MM.1S (cell line): ENCODE results near the gene SSX4.
"Not testable (repeated sequence)": the region's sequence is repeated elsewhere in the genome, so short reads cannot be mapped to it uniquely, and the experiment has no call there.

Source experiments
- DNase-seq: peaks from one replicate; pipeline ENCODE4 v3.0.0-alpha.2; 2015
- H2AFZ ChIP-seq: fragments of 300-600 bp; sonication (generic); 2 replicates; pipeline ENCODE4 v1.6.0; 2016; ENCODE audit warnings: antibody characterized with exemption, low read length
- H3F3A ChIP-seq: fragments of 300-600 bp; sonication (generic); 2 replicates; pipeline ENCODE4 v1.6.1; 2016; ENCODE audit warnings: mild to moderate bottlenecking, antibody characterized with exemption, low read length, moderate library complexity, mixed read lengths; ENCODE audit not compliant: insufficient read depth
- H3K27ac ChIP-seq: fragments of 300-600 bp; sonication (generic); 2 replicates; pipeline ENCODE4 v1.5.1; 2016; ENCODE audit warnings: mild to moderate bottlenecking, low read length
- H3K27me3 ChIP-seq: fragments of 300-600 bp; sonication (generic); replicated peaks from 2 replicates; pipeline ENCODE4 v1.6.0; 2016; ENCODE audit warnings: low read length; ENCODE audit not compliant: insufficient read depth
- H3K36me3 ChIP-seq: fragments of 300-600 bp; sonication (generic); replicated peaks from 2 replicates; pipeline ENCODE4 v1.6.1; 2016; ENCODE audit warnings: mild to moderate bottlenecking, low read length, mixed read lengths; ENCODE audit not compliant: insufficient read depth
- H3K4me1 ChIP-seq: fragments of 300-600 bp; sonication (generic); 2 replicates; pipeline ENCODE4 v1.6.1; 2016; ENCODE audit warnings: low read length, mixed read lengths
- H3K4me2 ChIP-seq: fragments of 300-600 bp; sonication (generic); 2 replicates; pipeline ENCODE4 v1.6.0; 2016; ENCODE audit warnings: low read depth, low read length
- H3K4me3 ChIP-seq: fragments of 300-600 bp; sonication (generic); 2 replicates; pipeline ENCODE4 v1.5.1; 2016; ENCODE audit warnings: low read length, mixed read lengths
- H3K79me2 ChIP-seq: fragments of 300-600 bp; sonication (generic); 2 replicates; pipeline ENCODE4 v1.6.1; 2016; ENCODE audit warnings: mixed run types, low read length, mixed read lengths
- H3K9ac ChIP-seq: fragments of 300-600 bp; sonication (generic); 2 replicates; pipeline ENCODE4 v1.6.1; 2016; ENCODE audit warnings: low read length, mixed read lengths
- H3K9me2 ChIP-seq: fragments of 300-600 bp; sonication (generic); replicated peaks from 2 replicates; pipeline ENCODE4 v1.6.1; 2016; ENCODE audit warnings: mild to moderate bottlenecking, low read length, mixed read lengths; ENCODE audit not compliant: insufficient read depth
- H3K9me3 ChIP-seq: fragments of 300-600 bp; sonication (generic); replicated peaks from 2 replicates; pipeline ENCODE4 v1.6.1; 2016; ENCODE audit warnings: mild to moderate bottlenecking, low read length, mixed read lengths; ENCODE audit not compliant: insufficient read depth
- H4K20me1 ChIP-seq: fragments of 300-600 bp; sonication (generic); 2 replicates; pipeline ENCODE4 v1.6.1; 2016; ENCODE audit warnings: mild to moderate bottlenecking, low read length, moderate library complexity, mixed read lengths; ENCODE audit not compliant: insufficient read depth

The SSX4 gene

DNA sequence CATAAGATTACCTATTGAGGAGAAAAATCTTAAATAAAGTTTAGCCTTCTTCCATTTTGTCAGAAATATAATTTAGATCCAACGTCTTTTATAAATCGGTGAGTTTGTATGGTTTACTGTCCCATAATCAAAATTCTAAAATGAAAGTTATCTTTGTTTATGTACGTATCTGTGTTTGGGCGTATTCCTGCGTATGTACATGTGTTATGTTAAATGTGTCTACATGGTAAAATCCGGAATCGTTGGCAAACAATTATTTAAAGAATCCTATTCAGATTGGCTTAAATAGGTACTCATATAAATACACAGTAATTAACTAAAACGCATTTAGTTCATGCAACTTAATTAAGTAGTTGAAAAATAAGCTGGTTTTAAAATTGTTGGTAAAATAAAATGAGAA, 12.9 kb upstream of the SSX4 start:
- not testable (repeated sequence) for H3K27me3 ChIP-seq, H3K9me3 ChIP-seq

DNA sequence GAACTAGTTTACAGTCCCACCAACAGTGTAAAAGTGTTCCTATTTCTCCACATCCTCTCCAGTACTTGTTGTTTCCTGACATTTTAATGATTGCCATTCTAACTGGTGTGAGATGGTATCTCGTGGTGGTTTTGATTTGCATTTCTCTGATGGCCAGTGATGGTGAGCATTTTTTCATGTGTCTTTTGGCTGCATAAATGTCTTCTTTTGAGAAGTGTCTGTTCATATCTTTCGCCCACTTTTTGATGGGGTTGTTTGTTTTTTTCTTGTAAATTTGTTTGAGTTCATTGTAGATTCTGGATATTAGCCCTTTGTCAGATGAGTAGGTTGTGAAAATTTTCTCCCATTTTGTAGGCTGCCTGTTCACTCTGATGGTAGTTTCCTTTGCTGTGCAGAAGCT, 13.6 kb downstream of the SSX4 start:
- H2AFZ ChIP-seq, H3K4me1 ChIP-seq, H3K4me2 ChIP-seq, H3K36me3 ChIP-seq, H3K79me2 ChIP-seq, H3K9me3 ChIP-seq, H3K9me2 ChIP-seq, H3K4me3 ChIP-seq, DNase-seq, H3K27me3 ChIP-seq, H4K20me1 ChIP-seq, H3K27ac ChIP-seq, H3F3A ChIP-seq, H3K9ac ChIP-seq: not testable (repeated sequence)

More for the DNA sequence above, 12.9 kb upstream of the SSX4 start:
- not testable (repeated sequence) for H4K20me1 ChIP-seq, H3K4me2 ChIP-seq, H3K9ac ChIP-seq, H3K4me1 ChIP-seq, H3K4me3 ChIP-seq, H2AFZ ChIP-seq, H3K79me2 ChIP-seq, H3K27ac ChIP-seq, DNase-seq, H3K9me2 ChIP-seq, H3F3A ChIP-seq, H3K36me3 ChIP-seq

DNA sequence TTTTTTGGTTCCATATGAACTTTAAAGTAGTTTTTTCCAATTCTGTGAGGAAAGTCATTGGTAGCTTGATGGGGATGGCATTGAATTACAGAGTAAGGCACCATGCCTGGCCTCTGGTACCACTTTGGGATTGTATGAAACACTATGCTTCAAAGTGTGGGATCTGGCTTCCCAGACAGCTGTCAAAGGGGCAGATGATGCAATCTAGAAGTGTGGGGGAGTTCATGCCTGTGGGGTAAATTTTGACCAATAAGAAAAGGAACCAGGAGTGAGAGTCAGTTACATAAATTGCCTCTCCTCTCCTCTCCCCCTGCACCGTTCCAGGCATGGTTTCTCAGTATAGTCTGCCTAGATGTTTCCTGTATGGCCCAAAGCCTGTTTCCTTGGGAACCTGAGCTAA, 14.5 kb downstream of the SSX4 start:
- H3K36me3 ChIP-seq, DNase-seq, H3K4me2 ChIP-seq, H2AFZ ChIP-seq, H3K4me1 ChIP-seq, H3K9me3 ChIP-seq, H3F3A ChIP-seq, H3K4me3 ChIP-seq, H3K9me2 ChIP-seq, H3K27ac ChIP-seq, H3K9ac ChIP-seq, H3K27me3 ChIP-seq, H3K79me2 ChIP-seq, H4K20me1 ChIP-seq: not testable (repeated sequence)

DNA sequence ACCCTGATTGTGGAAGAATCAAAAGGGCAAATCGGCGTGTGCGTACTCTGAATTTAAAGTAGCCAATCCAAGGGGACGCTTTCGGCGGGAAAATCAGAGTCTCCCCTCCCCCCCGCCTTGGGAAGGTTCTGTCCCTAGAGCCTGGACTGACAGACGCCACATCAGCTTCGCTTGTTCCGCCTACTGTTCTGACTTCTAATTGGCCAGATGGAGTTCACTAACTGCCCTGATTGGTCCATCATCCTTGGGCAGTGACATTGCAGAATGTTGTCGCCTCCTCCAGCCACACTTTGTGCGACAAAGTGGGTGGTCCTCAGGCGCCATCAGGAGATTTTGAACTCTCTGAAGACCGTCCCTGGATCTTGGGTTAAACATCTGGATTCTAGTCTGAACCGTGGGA, 28.5 kb downstream of the SSX4 start, which contains the start of gene SSX4B:
TSS of gene SSX4B (minus strand) at position 101 of the 400 bp plus-strand sequence. CDS start 588 bp downstream, outside the sequence.
- not testable (repeated sequence) for H3K79me2 ChIP-seq, DNase-seq, H3K4me1 ChIP-seq, H3K4me3 ChIP-seq, H3K4me2 ChIP-seq, H2AFZ ChIP-seq, H3K9me2 ChIP-seq, H3K9me3 ChIP-seq, H3F3A ChIP-seq, H3K9ac ChIP-seq, H3K27ac ChIP-seq, H3K36me3 ChIP-seq, H3K27me3 ChIP-seq, H4K20me1 ChIP-seq

DNA sequence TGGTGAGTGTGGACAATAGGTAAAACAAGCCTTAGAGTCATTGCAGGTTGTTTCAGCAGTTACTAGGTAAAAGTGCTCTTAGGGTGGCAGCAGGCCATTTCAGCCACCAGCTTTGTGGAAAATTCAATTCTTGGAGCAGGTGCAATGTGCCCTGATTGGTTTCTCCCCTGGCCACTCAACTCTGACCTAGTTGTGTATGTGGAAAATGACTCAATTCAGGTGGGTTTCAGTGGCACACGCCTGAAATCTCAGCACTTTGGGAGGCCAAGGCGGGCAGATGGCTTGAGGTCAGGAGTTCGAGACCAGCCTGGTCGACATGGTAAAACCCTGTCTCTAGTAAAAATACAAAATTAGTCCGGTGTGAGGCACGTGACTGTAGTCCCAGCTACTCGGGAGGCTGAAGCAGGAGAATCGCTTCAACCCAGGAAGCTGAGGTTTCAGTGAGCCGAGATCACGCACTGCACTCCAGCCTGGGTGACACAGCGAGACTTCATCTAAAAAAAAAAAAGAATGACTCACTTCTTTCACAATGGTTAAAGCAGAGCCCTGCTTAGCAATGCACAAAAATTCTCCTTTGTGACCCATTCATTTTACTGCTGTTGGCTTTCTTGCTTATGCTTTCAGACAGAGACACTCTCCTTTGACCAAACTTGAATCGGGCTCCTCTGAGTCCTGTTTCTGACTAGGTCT, 43.8 kb downstream of the SSX4 start:
- not testable (repeated sequence) for H3K4me3 ChIP-seq, H3K4me1 ChIP-seq, H3K9me3 ChIP-seq, H3K4me2 ChIP-seq, H3K27ac ChIP-seq, H2AFZ ChIP-seq, H3K9me2 ChIP-seq, H3K27me3 ChIP-seq, H3F3A ChIP-seq, H3K79me2 ChIP-seq, DNase-seq, H3K9ac ChIP-seq, H3K36me3 ChIP-seq, H4K20me1 ChIP-seq

DNA sequence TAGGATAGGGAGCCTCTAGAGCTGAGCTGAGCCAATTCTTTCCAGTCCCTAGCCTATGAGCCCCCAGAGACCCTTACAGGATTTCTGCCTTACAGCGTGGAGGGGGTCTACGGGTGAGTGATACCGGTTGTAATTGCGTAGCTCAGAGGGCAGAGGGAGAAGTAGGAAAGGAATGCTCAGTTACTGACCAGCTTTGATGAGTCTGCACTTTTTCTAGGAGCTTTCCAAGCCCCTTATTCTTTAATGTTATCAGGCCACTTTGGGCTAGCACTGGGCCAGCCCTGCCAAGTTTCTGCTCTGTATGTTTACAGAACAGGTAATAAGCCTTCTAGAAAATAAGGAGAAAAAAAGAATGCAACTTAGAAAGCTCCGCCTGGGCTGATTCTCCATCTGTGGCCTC, 46.3 kb downstream of the SSX4 start:
- not testable (repeated sequence) for H3K9ac ChIP-seq, H3K4me2 ChIP-seq, H3K27ac ChIP-seq, H3K4me1 ChIP-seq, H3F3A ChIP-seq, DNase-seq, H3K27me3 ChIP-seq, H3K9me3 ChIP-seq, H3K4me3 ChIP-seq, H3K79me2 ChIP-seq, H4K20me1 ChIP-seq, H2AFZ ChIP-seq, H3K36me3 ChIP-seq, H3K9me2 ChIP-seq

DNA sequence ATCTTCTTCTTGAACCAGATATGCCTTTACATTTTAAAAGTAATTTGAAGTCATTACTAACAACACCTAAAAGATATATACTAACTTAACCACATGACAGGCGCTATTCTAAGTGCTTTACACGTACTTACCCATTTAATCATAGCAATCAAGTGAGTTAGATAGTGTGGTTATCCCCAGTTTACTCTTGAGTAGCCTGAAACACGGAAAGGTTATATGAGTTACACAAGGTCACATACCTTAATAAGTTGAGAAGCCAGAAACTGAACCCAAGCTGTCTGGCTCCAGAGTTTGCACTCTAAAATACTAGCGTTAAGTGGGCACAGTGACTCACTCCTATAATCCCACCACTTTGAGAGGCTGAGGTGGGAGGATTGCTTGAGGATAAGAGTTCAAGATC, 46.8 kb downstream of the SSX4 start:
- H2AFZ ChIP-seq, H3K9me2 ChIP-seq, H3K27ac ChIP-seq, H3K9ac ChIP-seq, H4K20me1 ChIP-seq, H3K4me1 ChIP-seq, H3K27me3 ChIP-seq, H3F3A ChIP-seq, H3K79me2 ChIP-seq, H3K4me2 ChIP-seq, DNase-seq, H3K36me3 ChIP-seq, H3K4me3 ChIP-seq, H3K9me3 ChIP-seq: not testable (repeated sequence)

DNA sequence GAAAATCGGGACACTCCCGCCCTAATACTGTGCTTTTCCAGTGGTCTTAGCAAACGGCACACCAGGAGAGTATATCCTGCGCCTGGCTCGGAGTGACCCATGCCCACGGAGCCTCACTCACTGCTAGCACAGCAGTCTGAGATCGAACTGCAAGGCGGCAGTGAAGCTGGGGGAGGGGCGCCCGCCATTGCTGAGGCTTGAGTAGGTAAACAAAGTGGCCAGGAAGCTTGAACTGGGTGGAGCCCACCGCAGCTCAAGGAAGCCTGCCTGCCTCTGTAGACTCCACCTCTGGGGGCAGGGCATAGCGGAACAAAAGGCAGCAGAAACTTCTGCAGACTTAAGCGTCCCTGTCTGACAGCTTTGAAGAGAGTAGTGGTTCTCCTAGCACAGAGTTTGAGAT, 50.4 kb downstream of the SSX4 start:
- not testable (repeated sequence) for H3K27me3 ChIP-seq, H3K27ac ChIP-seq, H3K79me2 ChIP-seq, H3K4me1 ChIP-seq, H3K36me3 ChIP-seq, H3K9me3 ChIP-seq, H4K20me1 ChIP-seq, H3F3A ChIP-seq, H3K4me3 ChIP-seq, H3K9me2 ChIP-seq, H3K9ac ChIP-seq, DNase-seq
- peak overlapping the region; percentile 24; the same call in 1 of the 2 replicates for H3K4me2 ChIP-seq
- peak overlapping the region; percentile 31; the same call in 1 of the 2 replicates for H2AFZ ChIP-seq
